HUDEP-2 (cell line): ENCODE results near the gene ADCY7.
"Not testable (repeated sequence)": the region's sequence is repeated elsewhere in the genome, so short reads cannot be mapped to it uniquely, and the experiment has no call there.

Experiments used
- DNase-seq, 76 experiments: peaks; one replicate each; lab custom pipeline; 2025; ENCODE audit not compliant: unreplicated experiment in 76 of 76; lab: John Stamatoyannopoulos, UW

The ADCY7 gene

DNA sequence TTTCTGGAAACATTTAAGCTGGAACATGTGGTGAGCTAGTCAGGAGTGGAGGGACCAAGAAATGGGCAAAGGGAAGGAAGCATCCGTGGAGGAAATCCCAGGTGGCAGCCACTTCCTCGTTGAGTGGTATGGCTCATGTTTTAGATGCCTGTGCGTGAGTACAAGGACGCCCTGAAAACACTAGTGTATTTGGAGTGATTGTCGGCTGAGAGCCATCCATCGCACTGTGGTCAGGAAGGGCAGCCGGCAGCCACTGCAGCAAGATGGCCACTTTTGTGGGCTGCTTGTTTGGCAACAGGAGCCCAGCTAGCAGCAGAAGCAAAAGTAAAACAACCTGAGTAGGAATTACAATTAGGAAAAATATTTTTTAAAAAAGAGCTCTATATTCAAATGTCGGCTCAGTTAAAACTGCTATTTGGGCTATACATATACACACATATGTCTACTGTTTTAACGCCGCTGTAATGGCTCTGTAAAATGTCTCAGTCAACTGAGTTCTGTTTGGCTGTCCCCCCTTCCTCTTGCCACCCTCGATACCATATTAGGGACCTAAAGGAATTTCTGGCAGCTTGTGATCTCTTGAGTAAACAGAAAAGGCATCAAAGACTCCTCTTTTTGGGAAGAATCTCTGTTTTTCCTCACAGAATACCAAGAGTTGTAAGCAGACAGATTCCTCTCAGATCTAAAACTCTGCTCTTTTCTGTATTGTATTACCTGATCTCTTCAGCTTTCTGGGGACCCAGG, 63.3 kb downstream of the ADCY7 start:
- no peak for DNase-seq

DNA sequence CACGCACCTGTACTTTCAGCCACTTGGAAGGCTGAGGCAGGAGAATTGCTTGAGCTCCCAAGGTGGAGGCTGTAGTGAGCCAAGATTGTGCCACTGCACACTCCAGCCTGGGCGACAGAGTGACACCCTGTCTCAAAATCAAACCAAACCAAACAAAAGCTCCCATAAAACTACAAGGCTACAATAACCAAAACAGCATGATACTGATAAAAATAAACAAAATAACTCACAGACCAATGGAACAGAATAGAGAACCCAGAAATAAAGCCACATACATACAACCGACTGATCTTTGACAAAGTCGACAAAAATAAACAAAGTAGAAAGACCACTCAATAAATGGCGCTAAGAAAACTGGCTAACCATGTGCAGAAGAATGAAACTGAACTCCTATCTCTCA, 65.2 kb downstream of the ADCY7 start:
- DNase-seq, result no peak

DNA sequence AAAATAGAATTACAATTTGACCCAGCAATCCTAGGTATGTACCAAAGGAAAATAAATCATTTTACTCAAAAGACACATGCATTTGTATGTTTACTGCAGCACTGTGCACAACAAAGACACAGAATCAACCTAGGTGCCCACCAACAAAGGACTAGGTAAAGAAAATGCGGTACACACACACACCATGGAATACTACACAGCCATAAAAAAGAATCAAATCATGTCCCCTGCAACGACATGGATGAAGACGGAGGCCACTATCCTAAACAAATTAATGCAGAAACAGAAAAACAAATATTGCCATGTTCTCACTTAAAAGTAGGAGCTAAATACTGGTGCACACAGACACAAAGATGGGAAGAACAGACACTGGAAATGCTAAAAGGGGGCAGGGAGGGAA, 66.2 kb downstream of the ADCY7 start:
- DNase-seq, result no peak

GRCh38 chr16:50334106-50334975, 68.0 kb downstream of the ADCY7 start:
- no peak for DNase-seq

DNA sequence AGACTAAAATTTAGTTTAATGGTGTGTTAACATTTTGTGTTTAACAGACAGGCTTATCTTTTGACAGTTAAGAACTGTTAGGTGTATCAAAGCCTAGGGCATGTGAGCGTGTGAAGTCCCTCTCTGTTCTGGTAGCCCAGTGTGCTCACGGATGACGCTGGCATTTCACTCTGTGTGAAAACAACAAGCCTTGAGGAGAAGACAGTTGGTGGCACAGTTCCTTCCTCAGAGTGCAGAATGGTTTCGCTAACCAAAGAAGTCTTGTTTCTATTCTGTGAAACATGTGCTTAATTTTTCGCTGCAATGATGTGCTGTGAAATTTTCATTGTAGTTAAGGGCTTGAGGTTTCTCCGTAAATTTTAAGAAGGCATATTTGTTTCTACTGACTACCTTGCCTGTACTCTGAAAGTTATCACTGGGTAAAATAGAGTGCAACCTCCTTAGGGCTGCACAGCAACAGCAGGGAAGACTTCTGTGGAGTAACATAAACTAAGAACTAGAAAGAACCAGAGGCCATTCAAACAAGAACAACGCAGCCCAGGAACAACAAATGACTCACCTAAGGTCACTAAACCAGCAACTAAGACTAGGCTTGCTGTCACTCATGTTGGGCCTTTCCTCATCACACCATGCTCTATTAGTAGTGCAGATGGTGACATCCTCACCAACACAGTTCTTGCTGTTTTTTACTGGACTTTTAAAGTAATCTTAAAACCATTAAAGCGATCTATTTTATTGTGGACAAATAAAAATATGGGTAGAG, 69.0 kb downstream of the ADCY7 start:
- DNase-seq, result peak in 6 of 76 experiments; percentile 1 to 12 (median 10)

DNA sequence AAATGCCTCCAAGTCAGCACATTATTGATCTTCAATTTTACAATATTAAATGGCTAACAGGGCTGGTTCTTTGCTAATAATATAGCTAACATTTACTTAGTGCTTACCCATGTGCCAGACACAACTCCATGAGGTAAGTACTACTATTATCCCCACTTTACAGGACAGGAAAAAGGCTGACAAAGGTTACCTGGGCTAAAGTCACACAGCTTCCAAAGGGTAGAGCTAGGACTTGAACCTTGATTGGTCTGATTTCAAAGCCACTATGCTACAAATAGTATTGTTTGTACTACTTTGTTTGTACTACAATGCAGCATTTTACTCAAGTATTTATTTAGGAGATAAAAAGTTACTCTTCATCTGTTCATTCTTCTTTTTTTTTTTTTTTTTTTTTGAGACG, 70.5 kb downstream of the ADCY7 start:
- DNase-seq, result no peak

DNA sequence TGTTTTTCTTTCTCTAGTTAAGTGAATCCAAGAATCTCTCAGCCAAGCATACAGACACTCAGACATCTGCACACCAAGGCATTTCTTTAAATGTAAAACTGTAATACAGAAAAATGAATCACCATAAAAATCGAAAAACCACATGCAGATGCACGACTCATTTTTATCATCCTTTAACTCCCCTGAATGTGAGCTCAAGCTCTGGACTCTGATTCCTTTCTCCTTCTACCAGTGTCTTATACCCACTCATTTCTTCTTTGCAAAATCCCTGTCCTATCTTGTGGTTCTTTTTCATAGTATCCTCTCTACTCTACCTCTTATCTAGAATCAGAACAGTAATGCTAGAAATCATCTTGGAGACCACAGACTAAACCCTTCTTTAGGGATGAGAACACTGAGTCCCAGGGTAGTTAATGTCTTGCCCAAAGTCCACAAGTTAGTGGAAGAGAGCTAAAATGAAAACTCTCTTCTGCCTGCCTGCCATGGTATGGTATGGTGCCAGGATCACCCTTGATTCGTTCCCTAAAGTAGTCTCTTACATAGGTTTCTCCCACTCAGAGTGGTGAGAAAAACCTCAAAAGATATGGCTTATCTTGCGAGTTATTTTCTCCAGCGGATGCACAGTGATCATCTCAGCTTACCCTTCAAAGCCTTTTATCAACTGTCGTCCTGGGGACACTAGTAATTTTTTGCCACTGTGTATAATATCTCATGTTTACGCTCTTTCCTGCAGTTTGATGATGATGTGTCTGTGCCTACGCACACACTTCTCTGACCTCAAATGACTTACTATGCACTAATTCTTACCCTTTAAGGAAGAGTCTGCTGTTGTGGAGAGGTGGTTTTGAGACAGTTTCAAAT, 72.2 kb downstream of the ADCY7 start:
- peak in 15 of 76 experiments; percentile 2 to 47 (median 21) for DNase-seq

DNA sequence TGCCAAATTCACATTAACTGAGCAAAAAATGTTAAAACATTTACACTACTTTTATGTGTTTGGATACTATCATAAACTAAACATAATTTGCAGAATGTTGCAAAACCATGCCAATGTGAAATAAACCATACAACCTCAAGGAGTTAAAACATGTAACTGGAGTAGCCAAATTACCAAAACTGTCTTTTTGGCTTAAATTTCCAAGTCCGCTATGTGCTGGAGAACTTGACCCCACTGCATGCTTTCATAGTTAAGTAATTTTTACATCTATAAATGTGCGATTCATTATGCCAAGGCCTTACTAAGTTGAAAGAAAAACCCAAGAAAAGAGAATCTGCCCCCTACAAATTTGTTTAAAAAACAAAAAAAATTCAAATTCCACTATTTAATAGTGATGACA, 74.2 kb downstream of the ADCY7 start:
- DNase-seq, result no peak

- not testable (repeated sequence) for DNase-seq
Measured at GRCh38 chr16:50343566-50343965, 77.2 kb downstream of the ADCY7 start.

- not testable (repeated sequence) for DNase-seq
Measured at GRCh38 chr16:50345210-50345609, 78.9 kb downstream of the ADCY7 start.

DNA sequence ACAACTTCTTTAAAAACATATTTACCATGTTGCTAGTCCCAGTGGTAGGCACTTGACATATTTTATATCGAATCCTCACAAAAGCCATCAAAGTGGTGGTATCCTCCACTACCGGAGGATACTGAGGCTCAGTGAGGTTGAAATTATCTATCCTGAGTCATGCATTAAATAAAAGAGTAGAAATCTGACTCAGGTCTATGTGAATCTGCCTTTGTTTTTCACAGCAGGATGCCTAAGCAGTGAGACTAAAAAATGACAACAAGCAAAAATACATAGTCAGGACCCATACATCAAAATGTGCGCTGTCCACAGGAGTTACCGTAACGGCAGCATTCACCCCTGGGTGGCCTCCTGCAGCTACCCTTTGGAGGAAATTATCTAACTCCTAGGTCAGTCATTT, 84.8 kb downstream of the ADCY7 start:
- DNase-seq, result no peak

GRCh38 chr16:50351952-50352351, 85.6 kb downstream of the ADCY7 start:
- DNase-seq, result no peak

GRCh38 chr16:50354082-50354481, 87.7 kb downstream of the ADCY7 start:
- DNase-seq, result no peak

- DNase-seq, result peak in 2 of 76 experiments; percentile 11 to 14
Measured at GRCh38 chr16:50354629-50355456, 88.5 kb downstream of the ADCY7 start.

GRCh38 chr16:50359626-50360025, 93.3 kb downstream of the ADCY7 start:
- no peak for DNase-seq

DNA sequence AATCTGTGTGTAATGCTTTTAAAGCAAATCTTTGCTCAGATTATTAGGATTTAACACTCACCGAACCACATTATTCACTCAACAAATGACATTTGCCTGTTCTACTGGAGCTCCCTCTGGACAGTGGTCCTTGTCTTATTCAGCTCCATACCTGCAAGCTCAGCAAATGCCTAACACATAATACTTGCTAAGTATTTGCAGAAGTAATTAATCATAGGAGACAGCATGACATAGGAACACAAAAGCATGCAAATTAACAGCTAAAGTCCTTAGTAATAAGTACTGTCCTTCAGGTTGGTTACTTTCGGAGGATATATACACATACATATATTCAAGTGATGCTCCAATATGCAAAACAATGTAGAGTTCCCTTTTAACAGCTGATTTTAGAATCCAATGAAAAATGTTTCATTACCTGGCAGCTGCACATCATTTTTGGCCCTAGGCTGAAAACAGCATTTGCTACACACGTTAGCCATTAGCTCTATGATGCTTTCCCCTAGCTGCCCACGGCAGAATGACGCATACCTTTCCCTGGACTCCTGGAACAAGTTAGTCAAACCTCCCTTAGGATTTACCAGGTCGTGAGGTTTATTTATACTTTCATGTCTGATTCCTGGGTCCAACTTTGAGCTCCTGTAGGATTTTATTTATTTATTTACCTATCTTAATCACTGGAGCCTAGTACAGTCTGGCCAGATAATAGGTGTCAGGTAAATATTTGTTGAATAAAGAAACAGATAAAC, 93.9 kb downstream of the ADCY7 start:
- no peak for DNase-seq

- DNase-seq, result peak in 7 of 76 experiments; percentile 15 to 38 (median 31)
Measured at GRCh38 chr16:50360779-50361178, 94.4 kb downstream of the ADCY7 start.

GRCh38 chr16:50363656-50364055, 97.3 kb downstream of the ADCY7 start:
- DNase-seq, result no peak
